Vagina (tissue), 2 donors: ENCODE measurements around the gene CDH4. TPM values are rescaled to one million over a fixed set of nuclear protein-coding genes. Genes with fewer than 3 reads are reported as not detected.
A peak's percentile ranks its signal among the peaks of the same experiment; 100 is the strongest.

Source experiments
- DNase-seq, 2 donors: peaks; one replicate each; pipeline ENCODE4 v3.0.0-alpha.2; 2017; ENCODE audit errors: extremely low spot score in 2 of 2
- H3K27ac ChIP-seq: fragments of 200-600 bp; sonication (generic); one replicate; pipeline ENCODE4 v1.5.1; 2019
- H3K27me3 ChIP-seq: fragments of 200-600 bp; sonication (generic); one replicate; pipeline ENCODE4 v1.5.1; 2019
- H3K36me3 ChIP-seq, 2 donors: fragments of 200-600 bp; sonication (generic); one replicate each; pipeline ENCODE4 v1.5.1; 2017 to 2019
- H3K4me1 ChIP-seq: fragments of 200-600 bp; sonication (generic); one replicate; pipeline ENCODE4 v1.5.1; 2019
- H3K4me3 ChIP-seq, 2 donors: fragments of 200-600 bp; sonication (generic); 1 replicate in 1 of 2; 2 replicates in 1 of 2; pipeline ENCODE4 v1.5.1; 2016 to 2019
- H3K9me3 ChIP-seq: fragments of 200-600 bp; sonication (generic); one replicate; pipeline ENCODE4 v1.5.1; 2019
- POLR2A ChIP-seq, 2 donors: fragments of 450-650 bp; IDR thresholded peaks; one replicate each; pipeline ENCODE4 v1.6.1; 2017; ENCODE audit warnings: antibody characterized with exemption in 2 of 2, mild to moderate bottlenecking in 2 of 2, moderate library complexity in 2 of 2
- POLR2AphosphoS5 ChIP-seq, 2 donors: sonication (generic); formaldehyde crosslinking; IDR thresholded peaks; one replicate each; pipeline ENCODE4 v1.9.0; 2017; ENCODE audit warnings: antibody characterized with exemption in 2 of 2, mild to moderate bottlenecking in 2 of 2, low read depth in 1 of 2; ENCODE audit not compliant: insufficient read depth in 1 of 2
- intact Hi-C: fragments of 100-400 bp; cut with DNase I; formaldehyde crosslinking; loops from one replicate; pipeline ENCODE4 v1.15.1; 2023
- total RNA-seq: library from RNA; depleted of rRNA; stranded (reverse); fragments of >200 nt; gene quantifications from one replicate; pipeline ENCODE4 v1.2.3, GENCODE V29; 2016
- TF ChIP-seq, protein P1 (sequence below), 3 experiments: fragments of 450-650 bp in 2 of 3; fragments of 200-600 bp in 1 of 3; sonication (generic) in 1 of 3; IDR thresholded peaks; one replicate each; pipeline ENCODE4 v1.5.1; 2017 to 2019; ENCODE audit warnings: antibody characterized with exemption in 3 of 3, mild to moderate bottlenecking in 2 of 3, moderate library complexity in 2 of 3

The CDH4 gene
- 0.25 TPM for total RNA-seq

DNA sequence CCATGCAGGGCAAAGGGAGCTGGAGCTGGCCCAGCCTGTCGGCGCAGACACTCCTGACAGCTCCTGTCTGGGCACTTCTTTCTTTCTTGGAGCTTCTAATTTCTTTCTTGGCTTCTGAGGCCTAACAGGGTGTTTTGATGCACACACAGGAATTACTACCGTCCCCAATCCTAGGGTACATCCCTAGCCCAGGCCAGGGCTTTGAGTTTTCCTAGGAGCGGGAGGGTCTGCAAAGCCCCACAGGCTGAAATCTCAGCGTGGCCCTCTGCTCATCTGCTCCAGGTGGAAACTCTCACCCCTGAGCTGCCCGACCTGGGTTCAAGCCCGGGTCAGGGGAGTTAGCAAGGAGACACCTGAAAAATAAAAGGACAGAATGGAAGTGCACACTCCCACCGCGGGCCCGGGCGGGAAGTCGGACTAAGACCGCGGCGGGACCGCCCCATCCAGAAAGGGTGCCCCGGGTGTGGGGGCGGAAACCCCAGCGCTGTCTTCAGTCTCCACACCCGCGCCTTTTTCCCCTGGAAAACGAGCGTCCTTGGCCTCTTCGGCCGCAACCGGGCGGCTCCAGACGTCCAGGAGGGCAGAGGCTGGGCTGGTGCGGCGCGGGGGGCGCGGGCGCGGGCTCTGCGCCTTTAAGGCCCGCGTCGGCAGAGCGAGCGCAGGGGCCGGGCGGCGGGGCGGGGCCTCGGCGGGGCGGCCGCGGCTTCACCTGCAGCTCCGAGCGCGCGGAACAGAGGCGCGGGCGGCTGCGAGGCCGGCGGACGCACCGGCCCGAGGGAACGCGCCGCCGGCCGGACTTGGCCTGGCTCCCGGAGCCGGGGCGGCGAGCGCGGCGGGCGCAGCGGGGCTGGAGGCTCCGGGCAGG is at the start of gene CDH4:
Gene CDH4, plus strand, starts transcription at position 733 of the 865 bp plus-strand sequence.
- Histone ChIP-seq H3K9me3 (no peaks in the 10 kb centered on the region), H3K36me3 (no peaks in the 10 kb centered on the region), H3K27ac (no peak within 1 kb of the TSS), H3K27me3 (peaks cover 28% of the 10 kb centered on the region), H3K4me3 (peak within 1 kb of the TSS; percentile 32 to 52), H3K4me1 (peaks cover 7% of the 10 kb centered on the region)
- no peak for DNase-seq
- TF ChIP-seq POLR2AphosphoS5 (IDR thresholded peaks at IDR 0.05; ENCODE audit: insufficient read depth in 1 of 2, low read depth in 1 of 2), result no peak
- no peak for TF ChIP-seq POLR2A (IDR thresholded peaks at IDR 0.05)
- TF ChIP-seq, protein P1, sequence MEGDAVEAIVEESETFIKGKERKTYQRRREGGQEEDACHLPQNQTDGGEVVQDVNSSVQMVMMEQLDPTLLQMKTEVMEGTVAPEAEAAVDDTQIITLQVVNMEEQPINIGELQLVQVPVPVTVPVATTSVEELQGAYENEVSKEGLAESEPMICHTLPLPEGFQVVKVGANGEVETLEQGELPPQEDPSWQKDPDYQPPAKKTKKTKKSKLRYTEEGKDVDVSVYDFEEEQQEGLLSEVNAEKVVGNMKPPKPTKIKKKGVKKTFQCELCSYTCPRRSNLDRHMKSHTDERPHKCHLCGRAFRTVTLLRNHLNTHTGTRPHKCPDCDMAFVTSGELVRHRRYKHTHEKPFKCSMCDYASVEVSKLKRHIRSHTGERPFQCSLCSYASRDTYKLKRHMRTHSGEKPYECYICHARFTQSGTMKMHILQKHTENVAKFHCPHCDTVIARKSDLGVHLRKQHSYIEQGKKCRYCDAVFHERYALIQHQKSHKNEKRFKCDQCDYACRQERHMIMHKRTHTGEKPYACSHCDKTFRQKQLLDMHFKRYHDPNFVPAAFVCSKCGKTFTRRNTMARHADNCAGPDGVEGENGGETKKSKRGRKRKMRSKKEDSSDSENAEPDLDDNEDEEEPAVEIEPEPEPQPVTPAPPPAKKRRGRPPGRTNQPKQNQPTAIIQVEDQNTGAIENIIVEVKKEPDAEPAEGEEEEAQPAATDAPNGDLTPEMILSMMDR (IDR thresholded peaks at IDR 0.05), result no peak
- intact Hi-C loops, result no loop called here

DNA sequence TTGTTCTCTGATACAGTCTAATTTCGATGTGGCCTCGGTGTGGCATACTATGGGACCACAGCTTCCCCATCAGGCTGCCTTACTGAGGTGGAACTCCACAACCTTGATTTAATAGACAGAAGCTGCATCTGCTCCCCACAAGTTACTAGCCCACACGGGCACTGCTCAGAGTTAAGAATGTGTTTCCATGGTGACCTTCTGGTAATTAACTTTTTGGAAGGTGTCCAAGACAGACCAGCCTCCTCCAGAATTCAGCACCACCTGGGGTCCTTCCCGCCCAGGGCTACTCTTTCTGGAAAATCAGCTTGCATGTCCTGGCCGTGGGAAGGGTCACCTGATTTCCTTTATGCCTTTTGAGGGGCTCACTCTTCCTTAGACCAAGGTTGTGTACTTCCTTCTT is 48.7 kb upstream of the CDH4 start:
- Histone ChIP-seq H3K36me3 (no peaks in the 10 kb centered on the region), H3K4me3 (no peak overlapping the region), H3K27ac (no peak overlapping the region), H3K4me1 (no peaks in the 10 kb centered on the region), H3K9me3 (no peaks in the 10 kb centered on the region), H3K27me3 (no peaks in the 10 kb centered on the region)
- intact Hi-C loops, result no loop called here
- no peak for DNase-seq
- TF ChIP-seq POLR2AphosphoS5 (IDR thresholded peaks at IDR 0.05; ENCODE audit: insufficient read depth in 1 of 2, low read depth in 1 of 2) (no peak), POLR2A (IDR thresholded peaks at IDR 0.05) (no peak)
- TF ChIP-seq, protein P1 (IDR thresholded peaks at IDR 0.05), result no peak

DNA sequence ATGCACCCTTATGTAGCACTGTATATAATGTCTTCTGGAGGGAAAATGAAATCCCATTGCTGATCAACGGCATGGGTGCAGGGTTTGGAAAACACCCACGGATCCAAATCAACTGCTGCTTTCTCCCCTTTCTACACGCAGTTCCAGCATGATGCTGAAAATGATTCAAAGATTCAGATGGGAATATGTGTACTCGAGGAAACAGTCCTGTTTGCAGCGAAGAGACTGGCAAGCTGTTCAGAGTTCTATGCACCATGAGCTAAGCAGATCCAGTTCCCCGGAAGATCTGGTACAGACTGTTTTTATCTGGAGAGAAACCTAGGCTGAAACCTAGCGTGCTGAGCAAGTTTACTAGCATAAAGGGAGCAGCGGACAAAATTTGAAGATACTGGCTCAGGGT is 47.9 kb upstream of the CDH4 start:
- no peak overlapping the region for H3K27ac ChIP-seq
- no peaks in the 10 kb centered on the region for H3K4me1 ChIP-seq
- no peak overlapping the region for H3K4me3 ChIP-seq
- intact Hi-C loops, result no loop called here
- H3K9me3 ChIP-seq, result no peaks in the 10 kb centered on the region
- TF ChIP-seq, protein P1 (IDR thresholded peaks at IDR 0.05), result no peak
- no peak for TF ChIP-seq POLR2A (IDR thresholded peaks at IDR 0.05)
- no peak for TF ChIP-seq POLR2AphosphoS5 (IDR thresholded peaks at IDR 0.05; ENCODE audit: insufficient read depth in 1 of 2, low read depth in 1 of 2)
- no peak for DNase-seq
- H3K27me3 ChIP-seq, result no peaks in the 10 kb centered on the region
- no peaks in the 10 kb centered on the region for H3K36me3 ChIP-seq

DNA sequence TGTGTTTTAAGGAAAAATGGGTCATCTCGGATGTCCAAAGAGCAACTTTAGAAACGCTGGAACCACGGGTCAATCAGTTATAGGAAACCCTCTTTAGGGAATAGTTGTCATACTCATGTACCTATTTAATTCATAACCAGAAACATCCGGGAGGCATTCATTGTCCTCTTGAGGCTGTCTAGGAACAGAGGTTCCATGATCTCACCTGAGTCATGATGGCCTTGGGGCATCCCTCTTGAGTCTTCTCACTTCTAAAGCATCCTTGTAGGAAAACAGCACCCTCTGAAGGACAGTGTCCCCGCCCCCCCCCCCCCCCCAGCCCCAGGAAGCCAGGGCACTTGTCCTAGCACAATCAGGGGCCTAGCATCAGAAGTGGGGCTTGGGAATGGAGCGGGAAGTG is 46.3 kb upstream of the CDH4 start:
- Histone ChIP-seq H3K9me3 (no peaks in the 10 kb centered on the region), H3K4me3 (no peak overlapping the region), H3K27me3 (no peaks in the 10 kb centered on the region), H3K27ac (no peak overlapping the region), H3K4me1 (no peaks in the 10 kb centered on the region), H3K36me3 (no peaks in the 10 kb centered on the region)
- no peak for TF ChIP-seq POLR2AphosphoS5 (IDR thresholded peaks at IDR 0.05; ENCODE audit: insufficient read depth in 1 of 2, low read depth in 1 of 2)
- TF ChIP-seq, protein P1 (IDR thresholded peaks at IDR 0.05), result no peak
- TF ChIP-seq POLR2A (IDR thresholded peaks at IDR 0.05), result no peak
- no peak for DNase-seq
- intact Hi-C loops, result no loop called here

DNA sequence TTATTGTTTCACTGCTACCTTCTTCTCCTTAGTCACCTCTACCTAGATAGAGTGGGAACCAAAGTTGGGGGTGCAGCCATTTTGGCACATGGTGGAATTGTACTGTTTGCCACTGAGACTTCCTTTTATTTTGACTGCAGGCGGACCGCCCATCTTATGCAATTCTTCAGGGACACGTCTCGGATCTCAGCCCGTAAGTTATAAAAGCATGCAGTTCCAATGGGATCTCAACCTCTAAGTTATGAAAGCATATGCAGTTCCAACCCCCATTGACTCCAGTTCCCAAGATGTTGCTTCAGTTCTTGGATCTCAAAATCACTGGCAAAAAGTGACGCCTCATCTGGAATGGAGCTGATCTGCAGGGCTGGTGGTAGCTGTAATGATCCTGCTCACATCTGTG is 41.2 kb upstream of the CDH4 start:
- no peak overlapping the region for H3K4me3 ChIP-seq
- TF ChIP-seq POLR2AphosphoS5 (IDR thresholded peaks at IDR 0.05; ENCODE audit: insufficient read depth in 1 of 2, low read depth in 1 of 2), result no peak
- TF ChIP-seq POLR2A (IDR thresholded peaks at IDR 0.05), result no peak
- TF ChIP-seq, protein P1 (IDR thresholded peaks at IDR 0.05), result no peak
- no peaks in the 10 kb centered on the region for H3K9me3 ChIP-seq
- intact Hi-C loops, result no loop called here
- H3K27ac ChIP-seq, result no peak overlapping the region
- H3K36me3 ChIP-seq, result no peaks in the 10 kb centered on the region
- DNase-seq, result no peak
- no peaks in the 10 kb centered on the region for H3K27me3 ChIP-seq
- H3K4me1 ChIP-seq, result no peaks in the 10 kb centered on the region
